ENCODE measurements around the gene CRTAC1.
"Not testable (repeated sequence)": the region's sequence is repeated elsewhere in the genome, so short reads cannot be mapped to it uniquely, and the experiment has no call there.

CRTAC1 gene

GRCh38 chr10:97852840-97853405 is 177.5 kb downstream of the CRTAC1 start:
- Mint-ChIP-seq H3K27ac (peak overlapping the region in 1 of 2 donors; percentile 46), H3K36me3 (ENCODE audit: insufficient read depth) (peaks cover 3% of the 10 kb centered on the region), H3K27me3 (no peaks in the 10 kb centered on the region), H3K4me3 (peak overlapping the region in 1 of 2 donors; percentile 33), H3K9me3 (no peaks in the 10 kb centered on the region), H3K4me1 (ENCODE audit: low read depth in 2 of 2) (peaks cover 38 to 42% of the 10 kb centered on the region in 2 donors)
- ATAC-seq (replicated peaks) (no peak), DNase-seq (no peak)

- no peaks in the 10 kb centered on the region for H3K27me3 Mint-ChIP-seq
- H3K9me3 Mint-ChIP-seq: no peaks in the 10 kb centered on the region
- ATAC-seq (replicated peaks) (no peak), DNase-seq (no peak)
- peak overlapping the region in 1 of 2 donors; percentile 87 for H3K27ac Mint-ChIP-seq
- H3K4me1 Mint-ChIP-seq (ENCODE audit: low read depth in 2 of 2): peaks cover 37 to 39% of the 10 kb centered on the region in 2 donors
- peaks cover 3% of the 10 kb centered on the region for H3K36me3 Mint-ChIP-seq (ENCODE audit: insufficient read depth)
- peak overlapping the region; percentile 37 to 88 for H3K4me3 Mint-ChIP-seq
Measured at GRCh38 chr10:97852277-97852676, 178.1 kb downstream of the CRTAC1 start.

DNA sequence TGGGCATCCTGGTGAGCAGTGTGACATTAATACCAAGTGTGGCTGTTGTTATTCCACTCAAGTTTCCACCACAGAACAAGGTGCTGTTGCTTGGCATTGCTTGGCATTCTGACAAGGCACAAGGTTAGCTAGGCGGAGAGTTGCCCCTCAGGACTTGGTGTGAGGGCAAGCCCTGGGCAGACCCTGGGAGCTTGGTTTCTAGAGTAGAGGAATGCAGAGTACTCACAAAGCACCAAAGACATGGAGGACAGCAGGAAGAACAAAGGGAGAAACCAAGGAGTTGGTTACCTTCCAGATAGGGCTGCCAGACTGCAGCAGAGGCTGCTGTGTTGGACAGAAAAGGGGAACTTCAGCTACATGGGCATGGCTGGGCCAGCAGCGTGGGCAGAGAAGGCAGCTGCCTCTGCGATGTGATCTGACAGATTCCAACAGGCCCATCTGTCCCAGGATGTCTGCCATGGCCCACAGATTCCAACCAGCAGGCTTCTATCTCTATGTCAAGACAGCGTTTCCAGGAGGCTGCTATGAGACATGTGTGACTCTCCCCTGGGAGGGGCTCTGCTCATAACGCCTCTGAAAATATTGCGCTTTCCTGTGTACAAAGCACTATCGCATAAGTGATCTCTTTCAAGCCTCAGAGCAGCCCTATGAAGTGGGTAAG is 178.9 kb downstream of the CRTAC1 start:
- Mint-ChIP-seq H3K4me1 (ENCODE audit: low read depth in 2 of 2) (peaks cover 37 to 39% of the 10 kb centered on the region in 2 donors), H3K36me3 (ENCODE audit: insufficient read depth) (peaks cover 3% of the 10 kb centered on the region), H3K4me3 (peak overlapping the region; percentile 83 to 88), H3K27me3 (no peaks in the 10 kb centered on the region), H3K9me3 (no peaks in the 10 kb centered on the region), H3K27ac (peak overlapping the region in 1 of 2 donors; percentile 87)
- ATAC-seq (replicated peaks) (peak; percentile 15), DNase-seq (no peak)

DNA sequence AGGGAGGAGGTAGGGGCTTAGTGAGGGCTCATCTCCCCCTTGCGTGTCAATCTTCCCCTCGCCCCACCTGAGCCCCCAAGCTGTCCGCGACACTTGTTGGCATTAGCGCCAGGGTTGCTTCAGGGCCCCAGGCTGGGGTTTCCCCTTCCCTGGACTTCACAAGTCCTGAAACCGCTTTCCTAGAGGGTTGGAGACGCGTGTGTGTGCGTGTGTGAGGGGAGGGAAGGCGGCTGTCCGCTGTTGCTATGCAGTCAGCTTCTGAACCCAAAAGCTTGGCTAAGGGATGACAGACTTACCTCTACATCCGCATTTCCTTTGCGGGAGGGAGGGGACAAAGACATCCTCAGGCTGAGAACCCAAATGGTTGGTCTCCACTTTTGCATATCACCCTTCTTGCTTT is 180.0 kb downstream of the CRTAC1 start:
- ATAC-seq (replicated peaks) (peak; percentile 18), DNase-seq (peak in 2 of 3 experiments; percentile 8 to 16)
- H3K27ac Mint-ChIP-seq: peak overlapping the region in 1 of 2 donors; percentile 74

GRCh38 chr10:97849687-97850402 is 180.6 kb downstream of the CRTAC1 start, which contains the start of gene GOLGA7B:
TSS of gene GOLGA7B (plus strand) at chr10:97849843. CDS start at chr10:97850304, 461 bp downstream.
- Mint-ChIP-seq H3K9me3 (no peaks in the 10 kb centered on the region), H3K27me3 (no peaks in the 10 kb centered on the region), H3K27ac (peak within 1 kb of the TSS; percentile 74 to 86), H3K4me3 (peak within 1 kb of the TSS; percentile 89 to 97), H3K36me3 (ENCODE audit: insufficient read depth) (peaks cover 3% of the 10 kb centered on the region), H3K4me1 (ENCODE audit: low read depth in 2 of 2) (peaks cover 36% of the 10 kb centered on the region in 2 donors)
- DNase-seq (peak; percentile 56 to 62 (median 57)), ATAC-seq (replicated peaks) (peak; percentile 83)

More for the DNA sequence above, 180.0 kb downstream of the CRTAC1 start:
- peaks cover 37 to 39% of the 10 kb centered on the region in 2 donors for H3K4me1 Mint-ChIP-seq (ENCODE audit: low read depth in 2 of 2)
- H3K27me3 Mint-ChIP-seq: no peaks in the 10 kb centered on the region
- peaks cover 3% of the 10 kb centered on the region for H3K36me3 Mint-ChIP-seq (ENCODE audit: insufficient read depth)
- no peaks in the 10 kb centered on the region for H3K9me3 Mint-ChIP-seq
- peak overlapping the region; percentile 83 to 88 for H3K4me3 Mint-ChIP-seq

- Mint-ChIP-seq H3K9me3 (no peaks in the 10 kb centered on the region), H3K36me3 (ENCODE audit: insufficient read depth) (peaks cover 3% of the 10 kb centered on the region), H3K4me1 (ENCODE audit: low read depth in 2 of 2) (peaks cover 34% of the 10 kb centered on the region in 2 donors), H3K4me3 (peak overlapping the region; percentile 89 to 97), H3K27me3 (no peaks in the 10 kb centered on the region), H3K27ac (peak overlapping the region; percentile 63 to 86)
- ATAC-seq (replicated peaks) (peak; percentile 15), DNase-seq (no peak)
Measured at GRCh38 chr10:97849103-97849686, 181.2 kb downstream of the CRTAC1 start.

GRCh38 chr10:97844678-97845077 is 185.7 kb downstream of the CRTAC1 start:
- H3K4me1 Mint-ChIP-seq (ENCODE audit: low read depth in 2 of 2): peaks cover 12 to 15% of the 10 kb centered on the region in 2 donors
- DNase-seq (no peak), ATAC-seq (replicated peaks) (no peak)
- H3K36me3 Mint-ChIP-seq (ENCODE audit: insufficient read depth): peaks cover 3% of the 10 kb centered on the region
- no peak overlapping the region for H3K4me3 Mint-ChIP-seq
- H3K27ac Mint-ChIP-seq: no peak overlapping the region
- H3K27me3 Mint-ChIP-seq: no peaks in the 10 kb centered on the region
- no peaks in the 10 kb centered on the region for H3K9me3 Mint-ChIP-seq

DNA sequence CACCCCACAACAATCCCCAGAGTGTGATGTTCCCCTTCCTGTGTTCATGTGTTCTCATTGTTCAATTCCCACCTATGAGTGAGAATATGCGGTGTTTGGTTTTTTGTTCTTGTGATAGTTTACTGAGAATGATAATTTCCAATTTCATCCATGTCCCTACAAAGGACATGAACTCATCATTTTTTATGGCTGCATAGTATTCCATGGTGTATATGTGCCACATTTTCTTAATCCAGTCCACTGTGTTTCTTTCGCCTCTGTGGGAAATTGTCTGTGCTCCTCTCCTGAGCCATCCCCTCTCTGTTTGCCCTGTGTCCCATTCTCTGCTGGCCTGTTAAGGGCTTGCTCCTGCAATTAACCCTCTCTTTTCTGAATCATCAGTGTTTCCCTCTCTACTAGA is 186.4 kb downstream of the CRTAC1 start:
- not testable (repeated sequence) for H3K27ac Mint-ChIP-seq; ATAC-seq (replicated peaks); H3K9me3 Mint-ChIP-seq; H3K4me3 Mint-ChIP-seq; H3K36me3 Mint-ChIP-seq (ENCODE audit: insufficient read depth); DNase-seq; H3K27me3 Mint-ChIP-seq
- H3K4me1 Mint-ChIP-seq (ENCODE audit: low read depth in 2 of 2): peaks cover 8 to 12% of the 10 kb centered on the region in 2 donors

DNA sequence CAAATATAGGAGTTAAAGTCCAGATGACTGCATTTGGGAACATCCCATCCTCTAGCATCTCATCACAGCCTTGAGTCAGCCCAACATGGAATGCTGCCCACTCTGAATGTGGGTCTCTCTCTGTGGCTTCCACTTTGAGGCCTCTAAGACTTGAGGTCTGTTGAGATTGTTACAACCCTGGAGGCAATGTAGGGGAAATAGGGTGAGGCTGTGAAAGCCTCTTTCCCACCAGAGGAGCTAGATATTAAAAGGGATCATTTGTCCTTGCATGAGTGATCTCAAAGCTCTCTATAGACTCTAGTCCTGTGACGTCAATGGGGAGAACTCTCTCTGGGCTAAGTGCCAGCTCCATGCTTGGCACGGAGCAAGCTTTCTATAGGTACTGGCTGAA is 187.1 kb downstream of the CRTAC1 start:
- H3K27me3 Mint-ChIP-seq: no peaks in the 10 kb centered on the region
- ATAC-seq (replicated peaks): no peak
- H3K36me3 Mint-ChIP-seq (ENCODE audit: insufficient read depth): no peaks in the 10 kb centered on the region
- no peak overlapping the region for H3K4me3 Mint-ChIP-seq
- H3K27ac Mint-ChIP-seq: peak overlapping the region in 1 of 2 donors; percentile 56
- peaks cover 8 to 9% of the 10 kb centered on the region in 2 donors for H3K4me1 Mint-ChIP-seq (ENCODE audit: low read depth in 2 of 2)
- no peaks in the 10 kb centered on the region for H3K9me3 Mint-ChIP-seq
- no peak for DNase-seq

DNA sequence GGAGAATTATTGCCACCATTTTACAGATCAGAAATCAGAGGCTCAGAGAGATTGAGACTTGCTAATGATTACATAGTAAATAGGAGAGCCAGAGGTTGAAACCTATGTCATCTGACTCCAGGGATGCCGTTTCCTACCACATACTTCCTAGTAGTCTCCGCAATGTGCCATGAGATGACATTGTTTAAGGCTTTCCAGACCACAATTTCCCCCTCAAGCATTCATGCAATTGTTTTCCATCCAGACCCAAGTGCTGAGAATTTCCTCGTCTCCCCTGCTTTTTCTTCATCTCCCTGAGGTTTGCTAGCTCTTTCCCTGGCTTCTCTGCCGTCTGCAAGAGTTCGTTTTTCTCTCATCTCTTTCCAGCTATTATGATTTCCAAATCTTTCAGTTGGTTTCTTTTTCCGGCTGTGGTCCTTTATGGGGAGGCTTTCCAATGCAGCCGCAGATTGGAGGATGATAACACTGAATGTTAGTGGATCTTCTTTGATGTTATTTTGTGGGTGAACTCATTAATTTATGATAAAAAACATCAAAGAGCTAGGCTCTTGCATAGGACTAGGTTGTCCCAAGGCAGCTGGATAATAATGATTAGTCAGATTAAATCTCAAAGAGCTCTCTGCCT is 187.7 kb downstream of the CRTAC1 start:
- Mint-ChIP-seq H3K9me3 (no peaks in the 10 kb centered on the region), H3K27ac (peak overlapping the region in 1 of 2 donors; percentile 56), H3K4me3 (no peak overlapping the region), H3K27me3 (no peaks in the 10 kb centered on the region), H3K36me3 (ENCODE audit: insufficient read depth) (no peaks in the 10 kb centered on the region), H3K4me1 (ENCODE audit: low read depth in 2 of 2) (peaks cover 8% of the 10 kb centered on the region in 2 donors)
- no peak for ATAC-seq (replicated peaks)
- DNase-seq: no peak

- not testable (repeated sequence) for ATAC-seq (replicated peaks); H3K27ac Mint-ChIP-seq; H3K9me3 Mint-ChIP-seq; DNase-seq; H3K4me3 Mint-ChIP-seq; H3K27me3 Mint-ChIP-seq; H3K36me3 Mint-ChIP-seq (ENCODE audit: insufficient read depth); H3K4me1 Mint-ChIP-seq (ENCODE audit: low read depth in 2 of 2)
Measured at GRCh38 chr10:97842114-97842513, 188.3 kb downstream of the CRTAC1 start.

- not testable (repeated sequence) for ATAC-seq (replicated peaks); H3K27ac Mint-ChIP-seq; DNase-seq; H3K4me3 Mint-ChIP-seq; H3K36me3 Mint-ChIP-seq (ENCODE audit: insufficient read depth); H3K9me3 Mint-ChIP-seq; H3K27me3 Mint-ChIP-seq
- H3K4me1 Mint-ChIP-seq (ENCODE audit: low read depth in 2 of 2): peaks cover 7 to 12% of the 10 kb centered on the region in 2 donors
Measured at GRCh38 chr10:97841166-97841565, 189.3 kb downstream of the CRTAC1 start.

DNA sequence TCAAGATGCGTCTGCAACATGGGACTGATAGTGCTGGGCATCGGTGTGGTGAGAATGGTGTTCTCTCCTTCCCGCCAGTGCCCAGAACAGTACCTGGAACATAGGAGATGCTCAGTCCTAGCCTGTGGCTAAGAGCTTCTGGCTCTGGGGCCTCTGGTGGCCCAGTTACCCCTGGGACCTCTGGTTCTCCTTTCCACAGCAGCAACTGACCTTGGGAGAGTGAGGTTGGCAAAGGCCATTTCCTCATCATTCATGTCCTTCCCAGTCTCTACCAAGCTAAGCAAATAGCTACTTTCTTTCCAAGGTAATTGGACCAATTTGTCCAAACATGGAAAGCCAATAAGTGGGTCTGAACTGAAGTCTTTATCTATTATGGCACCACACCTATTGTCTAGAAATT is 192.3 kb downstream of the CRTAC1 start:
- Mint-ChIP-seq H3K4me3 (no peak overlapping the region), H3K9me3 (peaks cover 0 to 5% of the 10 kb centered on the region in 2 donors)
- no peak for DNase-seq

More for the DNA sequence above, 192.3 kb downstream of the CRTAC1 start:
- Mint-ChIP-seq H3K27ac (no peak overlapping the region), H3K27me3 (no peaks in the 10 kb centered on the region), H3K36me3 (ENCODE audit: insufficient read depth) (no peaks in the 10 kb centered on the region), H3K4me1 (ENCODE audit: low read depth in 2 of 2) (peaks cover 3 to 12% of the 10 kb centered on the region in 2 donors)
- ATAC-seq (replicated peaks): no peak
